ENCODE data around the gene CHCHD5. TPM values are rescaled to one million over a fixed set of nuclear protein-coding genes. Genes with fewer than 3 reads are reported as not detected.

The CHCHD5 gene
- total and polyA plus RNA-seq, 2 of the 4 experiments (the other 2 are of a cell fraction), result 4.8 to 40.1 TPM

GRCh38 chr2:112603731-112604130 lies 19.3 kb downstream of the CHCHD5 start:
- no peak overlapping the region for H3K23ac ChIP-seq (ENCODE audit: low read depth, low read length)
- in situ Hi-C loops (cut with MboI; ENCODE audit: low sequenced_read_pairs) (loop anchor here (5.0 kb wide), 2 partner anchors 124 to 354 kb away; no protein-coding TSS in a partner anchor), intact Hi-C loops (cut with micrococcal nuclease) (no loop called here), dilution Hi-C loops (cut with HindIII; ENCODE audit: low sequenced_read_pairs, unreplicated experiment) (no loop called here)
- H3K4me3 ChIP-seq (ENCODE audit: insufficient read depth, low read depth, low read length), result no peak overlapping the region
- H2BK20ac ChIP-seq (ENCODE audit: low read depth, low read length), result no peak overlapping the region
- no peak overlapping the region for H3K14ac ChIP-seq (replicated peaks; ENCODE audit: low read depth, low read length)
- peaks cover 11% of the 10 kb centered on the region for H3K4me1 ChIP-seq (ENCODE audit: control insufficient read depth, insufficient read depth, low read length)
- H3K56ac ChIP-seq (ENCODE audit: extremely low read depth, insufficient read depth, low read length), result no peak overlapping the region
- H3K4me2 ChIP-seq (ENCODE audit: low read depth, low read length), result no peak overlapping the region
- no peak overlapping the region for H3K27ac ChIP-seq (ENCODE audit: insufficient read depth, low read length)
- H3K9ac ChIP-seq (ENCODE audit: low read depth, low read length), result no peak overlapping the region
- H3K79me1 ChIP-seq (ENCODE audit: low read depth in 1 of 2, low read length in 2 of 2), result no peaks in the 10 kb centered on the region
- H2AK5ac ChIP-seq (ENCODE audit: low read depth, low read length), result 0 out of 2 replicates have a peak overlapping the region, but pooled peaks have one; percentile 33
- no peak overlapping the region for H4K91ac ChIP-seq (ENCODE audit: insufficient read depth, low read depth, low read length)
- no peak overlapping the region for H3K4ac ChIP-seq (ENCODE audit: low read depth, low read length)
- POLR2A ChIA-PET (ENCODE audit: unreplicated experiment), result interaction anchor here (0.5 kb wide), 1 partner anchor 19 kb away, joined by 6 read pairs; no protein-coding TSS in a partner anchor
- CTCF ChIA-PET, result no interaction called here
- no peak overlapping the region for H3K18ac ChIP-seq (ENCODE audit: low read depth, low read length)
- no peak overlapping the region for H4K8ac ChIP-seq (ENCODE audit: low read depth in 2 of 2, low read length in 2 of 2)
- H2BK5ac ChIP-seq (ENCODE audit: low read depth, low read length, poor library complexity, severe bottlenecking), result no peak overlapping the region
- H3K36me3 ChIP-seq (ENCODE audit: control insufficient read depth, insufficient read depth, low read length), result no peaks in the 10 kb centered on the region
- H2BK15ac ChIP-seq (ENCODE audit: low read depth, low read length), result no peak overlapping the region
- ATAC-seq (ENCODE audit: low read depth) (no peak), DNase-seq (no peak)
- no peak overlapping the region for H2AK9ac ChIP-seq (replicated peaks; ENCODE audit: low read depth, low read length, poor library complexity)
- H4K5ac ChIP-seq (ENCODE audit: low read depth, low read length), result no peak overlapping the region
- no peak overlapping the region for H2BK120ac ChIP-seq (ENCODE audit: low read depth, low read length)
- no peaks in the 10 kb centered on the region for H3K9me3 ChIP-seq (ENCODE audit: control insufficient read depth, insufficient read depth, low read length)
- H2AFZ ChIP-seq (replicated peaks; ENCODE audit: low read length, poor library complexity), result no peak overlapping the region
- BruUV-seq (replicated peaks), result no TSS peak
- no CpG with 5 or more reads among the region's 2 CpGs for WGBS, 2 experiments (ENCODE audit: extremely low coverage in 2 of 2, insufficient read length in 1 of 2)
- TF ChIP-seq RAD21 (IDR thresholded peaks at IDR 0.05; ENCODE audit: low read length) (no peak), SMC3 (IDR thresholded peaks at IDR 0.05; ENCODE audit: low read depth, low read length) (no peak), CEBPB (IDR thresholded peaks at IDR 0.05; ENCODE audit: low read depth, low read length) (no peak), MAFK (IDR thresholded peaks at IDR 0.05; ENCODE audit: low read depth, low read length) (no peak), ELK1 (IDR thresholded peaks at IDR 0.05; ENCODE audit: borderline replicate concordance, low read depth, low read length) (no peak), FOS (IDR thresholded peaks at IDR 0.05; ENCODE audit: low read depth, low read length) (no peak), CTCF (conservative IDR thresholded peaks at IDR 0.05; ENCODE audit: low read depth, low read length) (no peak), RCOR1 (IDR thresholded peaks at IDR 0.05; ENCODE audit: insufficient replicate concordance, low read length) (no peak), BHLHE40 (IDR thresholded peaks at IDR 0.05; ENCODE audit: low read depth, low read length) (no peak), CHD1 (IDR thresholded peaks at IDR 0.05; ENCODE audit: low read depth, low read length) (no peak), NFE2L2 (IDR thresholded peaks at IDR 0.05; ENCODE audit: low read depth, low read length) (no peak), POLR2A (IDR thresholded peaks at IDR 0.05; ENCODE audit: low read depth, low read length) (no peak), RFX5 (IDR thresholded peaks at IDR 0.05; ENCODE audit: low read depth, low read length) (no peak)
- no peaks in the 10 kb centered on the region for H4K20me1 ChIP-seq (ENCODE audit: insufficient read depth, low read length)
- H3K27me3 ChIP-seq (ENCODE audit: control insufficient read depth, insufficient read depth, low read length), result no peaks in the 10 kb centered on the region
- peaks cover 7% of the 10 kb centered on the region for H3K9me1 ChIP-seq (ENCODE audit: insufficient read depth, low read length)

Measured in IMR-90 (cell line).